NCI-H345 (cell line): ENCODE measurements around the gene RPS10.
A peak's percentile ranks its signal among the peaks of the same experiment; 100 is the strongest.
"Not testable (repeated sequence)": the region's sequence is repeated elsewhere in the genome, so short reads cannot be mapped to it uniquely, and the experiment has no call there.

Experiments used
- DNase-seq: peaks from one replicate; lab custom pipeline; 2025; lab: John Stamatoyannopoulos, UW

Gene RPS10

DNA sequence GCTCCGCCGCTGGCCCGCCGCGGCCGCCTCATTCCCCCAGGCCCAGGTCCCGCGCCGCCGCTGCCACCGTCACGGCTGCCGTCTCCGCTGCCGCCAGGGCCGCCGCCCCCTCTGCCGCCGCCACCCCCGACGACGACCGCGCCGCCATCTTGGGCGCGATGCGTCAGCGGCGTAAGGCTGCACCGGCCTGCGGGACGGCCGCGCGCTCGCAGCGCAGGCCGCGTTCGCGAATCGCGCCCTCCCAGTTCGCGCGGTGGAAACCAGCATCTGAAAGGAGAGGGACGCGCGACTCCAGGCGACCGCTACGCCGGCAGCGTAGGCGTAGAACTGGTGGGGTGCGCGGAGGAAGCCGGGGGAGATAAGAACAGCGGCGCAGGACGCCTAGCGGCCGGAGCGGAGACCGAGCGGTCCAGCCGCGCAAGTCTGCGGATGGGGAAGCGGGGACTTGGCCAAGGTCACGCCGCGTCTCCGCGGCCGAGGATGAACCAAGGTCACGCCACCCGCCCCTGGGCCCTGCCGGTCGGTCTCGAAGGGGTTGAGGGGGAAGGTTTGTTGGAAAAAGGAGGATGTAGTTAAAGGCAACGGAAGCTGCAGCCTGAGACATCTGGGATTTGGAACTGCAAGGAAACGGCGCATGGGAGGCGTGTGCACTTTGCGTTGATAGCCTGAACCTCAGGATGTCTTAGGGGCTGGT is 33.2 kb downstream of the RPS10 start, which contains the start of gene NUDT3:
Gene NUDT3, minus strand, starts transcription at position 173 of the 694 bp plus-strand sequence. CDS start 307 bp downstream, outside the sequence.
- DNase-seq: peak; percentile 96

DNA sequence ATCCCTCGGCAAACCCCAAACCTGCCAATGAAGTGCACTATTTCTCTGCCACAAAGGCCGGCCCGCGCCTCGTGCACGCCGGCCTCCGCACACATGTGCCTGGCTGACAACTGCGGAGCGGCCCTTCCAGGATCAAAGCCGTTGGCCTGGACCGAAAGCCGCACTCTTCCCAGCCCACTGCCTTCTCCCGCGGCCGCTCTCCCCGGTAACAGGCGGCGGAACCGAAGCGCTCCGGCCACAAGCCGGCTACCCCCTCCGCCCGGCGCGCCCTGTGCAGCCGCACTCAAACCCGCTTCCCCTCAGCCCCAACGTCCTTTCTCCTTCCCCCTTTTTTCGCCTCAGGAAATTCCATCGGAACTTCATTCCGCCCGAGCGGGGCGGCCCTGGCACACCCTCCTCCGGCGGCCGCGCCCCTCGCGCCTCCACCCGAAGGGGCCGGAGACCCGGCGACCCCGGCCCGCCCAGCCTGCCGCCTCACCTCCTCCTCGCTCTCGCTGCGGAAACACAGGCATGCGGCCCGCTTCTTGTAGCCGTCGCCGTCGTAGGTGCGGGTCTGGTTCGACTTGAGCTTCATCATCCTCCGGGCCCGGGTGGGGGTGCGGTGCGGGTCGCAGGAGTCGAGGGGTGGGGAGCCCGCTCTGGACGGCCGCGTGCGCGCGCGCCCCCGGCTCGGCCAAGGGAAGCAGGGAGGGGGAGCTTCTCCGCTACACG is 33.9 kb downstream of the RPS10 start:
- peak; percentile 53 for DNase-seq

DNA sequence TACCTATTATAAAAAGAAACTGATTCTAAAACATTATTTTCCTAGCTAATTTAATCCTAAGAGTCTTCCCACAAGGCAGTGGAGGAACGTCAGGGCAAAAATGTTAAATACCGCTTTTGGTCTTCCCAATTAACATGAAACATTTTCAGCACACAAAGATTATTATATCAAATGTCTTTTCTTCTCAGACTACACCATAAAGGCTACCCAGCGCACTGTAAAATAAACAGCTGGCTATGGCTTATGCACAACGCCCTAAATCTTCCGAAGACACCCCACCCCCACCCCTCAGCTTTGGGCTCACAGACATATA is 34.4 kb downstream of the RPS10 start:
- DNase-seq: no peak

DNA sequence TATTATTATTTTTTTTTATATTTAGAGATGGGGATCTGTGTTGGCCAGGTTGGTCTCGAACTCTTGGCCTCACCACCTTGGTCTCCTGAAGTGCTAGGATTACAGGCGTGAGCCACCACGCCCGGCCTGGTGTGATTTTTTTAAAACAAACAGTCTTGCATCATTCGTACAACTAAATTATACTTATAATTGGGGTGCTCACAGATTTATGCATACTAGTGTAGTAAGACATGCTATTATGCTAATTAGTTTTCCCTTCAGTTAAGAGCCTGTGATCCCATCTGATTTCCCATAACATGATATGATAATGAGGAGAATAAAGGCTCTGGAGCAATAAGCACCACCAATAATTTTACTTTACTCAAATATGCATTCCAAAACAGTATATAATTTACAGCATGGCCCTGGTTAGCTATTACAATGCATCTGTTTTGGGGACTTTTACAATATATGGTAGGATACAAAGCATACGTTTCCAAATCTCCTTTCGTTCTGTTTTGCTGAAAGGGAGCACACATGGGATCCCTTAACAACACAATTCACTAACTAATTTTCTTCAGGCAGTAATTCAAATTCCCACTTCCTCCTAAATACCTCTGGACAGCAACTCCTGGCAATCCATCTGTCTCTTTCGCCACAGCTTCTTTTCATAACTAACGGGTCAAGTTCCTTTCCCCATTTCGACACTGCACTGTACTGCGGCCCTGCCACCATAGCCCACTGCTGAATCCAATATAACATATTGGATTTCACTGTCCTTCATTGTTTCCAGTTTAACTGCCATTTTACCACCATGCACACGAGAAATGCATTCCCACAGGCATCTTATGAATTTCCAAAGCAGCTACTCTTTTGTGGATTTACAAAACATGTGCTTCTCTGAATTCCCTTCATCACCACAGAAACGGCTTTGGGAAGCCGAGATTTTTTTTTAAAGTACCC is 35.1 kb downstream of the RPS10 start:
- DNase-seq: peak; percentile 22

DNA sequence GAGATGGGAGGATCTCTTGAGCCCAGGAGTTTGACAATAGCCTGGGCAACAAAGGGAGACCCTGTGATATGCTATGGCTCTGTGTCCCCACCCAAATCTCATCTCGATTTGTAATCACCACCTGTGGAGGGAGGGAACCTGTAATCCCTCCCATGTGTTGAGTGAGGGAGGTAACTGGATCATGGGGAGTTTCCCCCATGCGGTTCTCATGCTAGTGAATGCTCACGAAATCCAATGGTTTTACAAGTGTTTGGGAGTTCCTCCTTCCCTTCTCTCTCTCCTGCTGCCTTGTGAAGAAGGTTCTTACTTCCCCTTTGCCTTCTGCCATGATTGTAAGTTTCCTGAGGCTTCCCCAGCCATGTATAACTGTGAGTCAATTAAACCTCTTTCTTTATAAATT is 36.8 kb downstream of the RPS10 start:
- no peak for DNase-seq

DNA sequence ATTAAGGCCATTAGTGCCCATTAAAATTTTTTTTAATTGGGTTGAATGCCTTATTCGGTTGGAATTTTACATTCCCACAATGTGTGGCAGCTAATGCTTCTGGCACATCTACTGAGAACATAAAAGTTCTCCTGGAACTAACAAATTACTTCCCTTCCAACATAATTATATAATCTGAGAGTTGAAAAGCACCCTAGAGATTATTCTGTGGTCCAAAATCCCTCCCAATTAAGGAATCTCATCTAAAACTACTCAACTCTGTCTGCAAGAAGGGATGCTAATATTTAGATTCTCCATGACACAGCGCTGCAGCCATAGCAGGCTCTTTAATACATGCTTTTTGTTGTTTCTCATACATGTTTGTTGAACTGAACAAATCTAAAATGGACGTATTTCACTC is 37.4 kb downstream of the RPS10 start:
- DNase-seq: no peak

DNA sequence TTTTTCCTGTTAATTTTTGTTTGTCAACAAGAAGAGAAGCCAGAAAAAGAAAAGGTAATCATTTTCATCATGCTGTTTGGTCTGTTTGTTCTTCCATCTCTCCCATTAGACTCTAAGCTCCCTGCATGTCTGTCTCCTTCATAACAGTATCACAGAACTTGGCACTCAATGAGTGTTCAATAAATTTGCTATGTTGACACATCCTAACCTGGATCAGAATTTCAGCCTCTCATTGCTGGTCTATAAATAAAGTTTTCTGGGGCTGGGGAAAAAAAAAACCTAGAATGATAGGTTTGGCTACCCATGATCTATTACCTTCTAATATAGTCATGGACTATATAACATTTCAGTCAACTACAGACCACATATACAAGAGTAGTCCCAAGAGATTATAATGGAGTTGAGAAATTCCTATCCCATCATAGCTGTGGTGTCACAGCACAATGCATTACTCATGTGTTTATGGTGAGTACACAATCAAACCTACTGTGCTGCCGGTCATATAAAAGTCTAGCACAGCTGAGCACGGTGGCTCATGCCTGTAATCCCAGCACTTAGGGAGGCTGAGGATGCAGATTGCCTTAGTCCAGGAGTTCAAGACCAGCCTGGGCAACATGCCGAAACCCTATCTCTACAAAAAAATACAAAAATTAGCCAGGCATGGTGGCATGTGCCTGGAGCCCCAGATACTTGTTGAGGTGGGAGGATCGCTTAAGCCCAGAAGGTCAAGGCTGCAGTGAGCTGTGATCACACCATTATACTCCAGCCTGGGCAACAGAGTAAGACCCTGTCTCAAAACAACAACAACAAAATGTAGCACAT is 39.3 kb downstream of the RPS10 start:
- DNase-seq: no peak

DNA sequence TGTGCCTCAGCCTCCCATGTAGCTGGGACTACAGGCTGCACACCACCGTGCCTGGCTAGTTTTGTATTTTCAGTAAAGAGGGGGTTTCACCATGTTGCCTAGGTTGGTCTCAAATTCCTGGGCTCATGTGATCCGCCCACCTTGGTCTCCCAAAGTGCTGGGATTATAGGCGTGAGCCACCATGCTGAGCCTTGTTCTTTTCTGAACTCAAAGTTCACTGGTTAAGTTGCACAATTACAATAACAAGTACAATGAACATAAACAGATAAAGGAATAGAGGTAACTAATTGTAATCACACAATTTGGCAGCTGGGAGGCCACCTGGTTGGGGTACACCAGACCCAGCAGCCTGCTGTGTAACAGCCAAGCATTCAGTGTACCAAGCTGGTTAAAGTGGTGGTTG is 40.1 kb downstream of the RPS10 start:
- DNase-seq: no peak

DNA sequence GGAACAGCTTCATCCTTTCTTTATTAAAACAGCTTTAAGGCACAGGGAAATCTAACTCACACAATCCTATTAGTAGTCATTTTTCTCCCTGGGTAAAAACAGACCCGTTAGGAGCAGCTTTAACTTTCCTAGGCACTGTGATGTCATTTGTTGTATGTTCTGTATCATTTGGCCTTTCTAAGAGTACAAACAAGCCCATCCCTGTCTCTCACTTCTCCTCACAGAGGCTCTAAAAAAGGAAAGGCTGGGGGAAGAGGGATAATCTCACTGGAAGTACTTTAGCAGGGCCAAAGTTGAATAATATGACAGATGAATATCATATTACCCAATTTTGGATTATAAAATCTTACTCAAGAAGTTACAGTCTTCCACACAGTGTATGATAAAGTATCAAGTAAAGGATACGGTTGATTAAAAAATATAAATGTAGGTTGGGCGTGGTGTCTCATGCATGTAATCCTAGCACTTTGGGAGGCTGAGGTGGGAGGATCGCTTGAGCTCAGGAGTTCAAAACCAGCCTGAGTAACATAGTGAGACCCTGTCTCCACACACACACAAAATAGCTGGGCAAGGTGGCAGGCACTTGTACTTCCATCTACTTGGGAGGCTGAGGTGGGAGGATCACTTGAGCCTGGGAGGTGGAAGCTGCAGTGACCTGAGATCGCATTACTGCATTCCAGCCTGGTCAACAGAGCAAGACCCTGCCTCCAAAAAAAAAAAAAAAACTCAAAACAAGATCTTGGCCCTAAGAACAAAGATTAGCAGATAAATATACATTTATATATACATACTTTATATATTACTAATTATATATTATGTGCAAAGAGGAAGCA is 41.3 kb downstream of the RPS10 start:
- DNase-seq: no peak

DNA sequence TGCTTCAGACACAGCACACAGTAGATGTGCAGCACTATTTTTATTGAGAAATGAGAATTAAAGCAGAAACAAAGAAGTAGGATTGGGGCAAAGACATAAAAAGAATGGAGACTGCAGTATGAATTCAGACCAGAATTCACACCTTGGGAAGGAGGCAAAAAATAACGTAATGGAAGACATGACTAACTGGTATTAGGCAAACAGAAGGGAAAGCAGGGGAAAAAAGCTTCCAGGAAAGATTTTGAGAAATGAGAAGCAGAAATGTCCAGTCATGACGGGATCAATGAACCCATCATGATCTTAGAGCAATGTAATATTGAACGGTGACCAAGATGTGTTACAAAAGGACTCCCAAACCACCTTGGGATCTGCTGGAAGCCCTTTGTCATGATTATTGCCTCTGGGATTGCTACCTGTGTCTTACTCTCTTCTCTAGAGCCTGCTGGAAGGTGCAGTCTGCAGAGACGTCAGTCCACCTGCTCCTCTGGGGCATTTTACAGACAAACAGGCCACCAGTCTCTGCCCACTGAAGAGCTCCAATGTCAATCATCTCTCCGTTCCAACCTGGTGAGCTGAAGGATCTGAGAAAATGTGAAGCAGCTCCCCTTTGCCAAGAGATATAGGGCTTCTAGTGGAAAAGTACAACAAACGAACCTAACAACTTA is 42.1 kb downstream of the RPS10 start:
- DNase-seq: no peak

DNA sequence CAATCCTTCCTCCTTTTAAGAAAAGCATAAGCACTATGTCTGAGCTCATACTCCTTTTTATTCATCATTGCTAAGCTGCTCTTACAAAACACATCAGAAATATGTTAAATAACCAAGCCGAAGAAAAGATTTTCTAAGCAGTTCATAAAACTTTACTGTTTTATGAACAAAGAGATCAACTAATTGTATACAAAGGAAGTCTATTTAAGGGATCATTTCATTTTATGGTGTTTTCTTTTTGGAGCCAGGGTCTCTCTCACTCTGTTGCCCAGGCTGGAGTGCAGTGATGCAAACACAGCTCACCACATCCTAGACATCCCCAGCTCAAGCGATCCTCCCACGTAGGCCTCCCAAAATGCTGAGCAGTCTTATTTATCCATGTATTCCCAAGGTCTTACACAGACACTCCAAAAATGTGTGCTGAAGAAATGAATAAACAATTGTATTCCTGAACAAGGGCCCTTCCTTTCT is 42.7 kb downstream of the RPS10 start:
- no peak for DNase-seq

DNA sequence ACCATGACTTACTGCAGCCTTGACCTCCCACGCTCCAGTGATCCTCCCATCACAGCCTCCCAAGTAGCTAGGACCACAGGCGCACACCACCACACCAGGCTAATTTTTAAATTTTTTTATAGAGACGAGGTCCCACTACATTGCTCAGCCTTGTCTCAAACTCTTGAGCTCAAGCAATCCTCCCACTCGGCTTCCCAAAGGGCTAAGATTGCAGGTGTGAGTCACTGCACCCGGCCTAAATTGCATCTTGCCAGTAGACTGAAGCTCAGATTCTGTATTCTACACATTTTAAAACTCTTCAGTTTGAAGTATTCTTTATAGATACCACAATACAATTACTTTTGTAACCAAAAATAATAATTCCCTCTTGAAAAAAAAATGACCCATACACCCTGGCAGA is 44.8 kb downstream of the RPS10 start:
- DNase-seq: no peak

DNA sequence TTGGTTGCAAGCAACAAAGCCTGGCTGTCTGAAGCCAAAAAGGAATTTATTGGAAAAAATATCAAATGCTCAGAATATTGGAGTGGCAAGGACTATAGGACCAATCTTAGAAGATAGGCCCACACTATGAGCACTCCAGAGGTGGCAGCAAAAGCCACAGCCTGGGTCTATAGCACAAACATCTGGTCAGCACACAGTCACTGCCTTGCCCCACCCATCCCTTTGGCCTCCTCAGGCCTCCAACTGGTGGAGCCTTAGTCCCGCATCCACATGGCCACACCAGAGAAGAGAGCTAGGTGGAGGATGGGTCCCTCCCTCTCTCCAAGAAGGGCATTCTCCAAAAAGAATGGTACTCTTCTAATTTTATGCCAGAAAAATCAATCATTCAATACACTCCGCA is 47.4 kb downstream of the RPS10 start:
- no peak for DNase-seq

DNA sequence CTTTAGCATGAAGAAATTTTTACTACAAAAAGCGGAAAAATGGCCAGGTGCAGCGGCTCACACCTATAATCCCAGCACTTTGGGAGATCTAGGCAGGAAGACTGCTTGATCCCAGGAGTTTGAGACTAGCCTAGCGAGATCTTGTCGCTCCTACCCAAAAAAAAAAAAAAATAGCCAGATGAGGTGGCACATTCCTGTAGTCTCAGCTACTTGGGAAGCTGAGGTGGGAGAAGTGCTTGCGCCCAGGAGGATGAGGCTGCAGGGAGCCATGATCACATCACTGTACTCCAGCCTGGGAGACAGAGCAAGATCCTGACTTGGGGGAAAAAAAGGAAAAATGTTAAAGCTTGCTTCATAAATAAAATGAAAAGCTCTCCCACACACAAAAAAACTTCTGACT is 47.9 kb downstream of the RPS10 start:
- no peak for DNase-seq

DNA sequence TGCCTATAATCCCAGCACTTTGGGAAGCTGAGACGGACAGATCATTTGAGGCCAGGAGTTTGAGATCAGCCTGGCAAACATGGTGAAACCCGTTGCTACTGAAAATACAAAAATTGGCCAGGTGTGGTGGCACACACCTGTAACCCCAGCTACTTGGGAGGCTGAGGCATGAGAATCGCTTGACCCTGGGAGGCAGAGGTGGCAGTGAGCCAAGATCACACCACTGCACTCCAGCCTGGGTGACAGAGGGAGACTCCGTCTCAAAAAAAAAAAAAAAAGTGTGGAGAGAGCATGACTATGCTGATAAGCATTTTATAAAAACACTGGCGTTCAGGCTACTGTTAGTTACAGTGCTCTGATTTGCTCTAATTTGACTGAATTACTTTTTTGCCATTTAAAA is 48.3 kb downstream of the RPS10 start:
- DNase-seq: not testable (repeated sequence)

DNA sequence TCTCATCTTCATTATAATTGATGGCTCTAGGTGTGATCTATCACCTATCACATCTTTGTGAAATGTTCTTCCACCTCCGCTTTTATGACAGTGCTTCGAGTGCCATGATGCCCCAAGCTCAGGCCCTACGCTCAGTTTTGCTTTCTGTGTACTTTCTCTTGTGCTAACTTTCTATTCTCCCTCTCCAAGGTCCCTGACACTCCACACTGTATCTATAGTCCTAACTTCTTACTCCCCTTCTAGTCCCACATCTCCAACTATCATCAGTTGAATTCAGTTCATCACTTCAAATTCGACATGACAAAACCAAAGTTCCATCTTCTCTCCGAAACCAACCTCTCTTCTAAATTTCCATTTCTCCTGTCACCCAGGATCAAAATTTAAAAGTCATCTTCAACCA is 50.0 kb downstream of the RPS10 start:
- no peak for DNase-seq

DNA sequence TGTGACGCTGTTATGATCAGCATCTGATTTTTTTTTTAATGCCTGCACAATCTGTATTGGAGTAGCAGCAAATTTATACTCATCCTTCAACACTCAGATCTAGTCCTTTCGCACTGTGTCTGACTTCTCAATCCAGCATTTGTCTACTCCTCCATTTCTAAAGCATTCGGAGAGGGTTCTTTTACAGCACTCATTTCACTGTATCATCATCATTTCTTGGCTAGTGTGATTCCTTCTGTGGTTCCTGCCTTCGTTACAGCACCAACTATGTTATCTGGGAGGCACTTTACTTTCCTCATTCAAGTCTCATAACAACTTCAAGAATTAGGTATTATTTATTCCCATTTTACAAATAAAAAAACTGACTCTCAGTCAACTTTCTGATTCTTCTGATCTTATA is 51.4 kb downstream of the RPS10 start:
- DNase-seq: no peak

DNA sequence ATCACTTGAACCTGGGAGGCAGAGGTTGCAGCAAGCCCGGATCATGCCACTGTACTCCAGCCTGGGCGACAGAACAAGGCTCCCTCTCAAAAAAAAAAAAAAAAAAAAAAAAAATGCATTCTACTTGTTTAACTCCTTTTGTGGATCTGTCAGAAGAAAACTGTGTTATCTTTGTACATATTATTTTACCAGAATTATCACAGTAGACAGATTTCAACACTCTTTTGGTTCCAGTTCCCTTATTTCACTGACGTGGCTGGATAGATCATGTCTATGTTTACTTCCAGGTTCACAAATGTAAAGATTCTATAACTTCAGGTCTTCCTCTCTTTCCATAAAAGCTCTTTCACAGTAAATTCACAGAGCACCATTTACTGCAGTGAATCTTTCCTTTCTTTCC is 51.8 kb downstream of the RPS10 start:
- no peak for DNase-seq

DNA sequence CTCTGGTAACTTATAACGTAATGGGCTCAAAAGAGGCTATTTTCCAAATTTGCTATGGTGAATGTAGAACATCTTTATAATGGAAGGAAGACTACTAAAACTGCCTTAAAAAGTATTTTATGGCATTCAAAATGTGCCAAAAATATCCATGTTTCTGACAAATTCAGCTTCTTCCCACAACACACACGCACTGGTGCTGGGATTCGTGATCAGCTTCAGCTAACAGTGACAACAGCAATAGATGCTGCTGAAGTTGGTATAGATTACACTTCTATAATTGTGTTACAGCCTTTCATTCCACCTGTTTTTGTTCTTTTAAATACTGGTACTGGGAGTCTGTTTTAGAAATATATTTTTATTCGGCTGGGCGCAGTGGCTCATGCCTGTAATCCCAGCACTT is 52.4 kb downstream of the RPS10 start:
- DNase-seq: no peak

DNA sequence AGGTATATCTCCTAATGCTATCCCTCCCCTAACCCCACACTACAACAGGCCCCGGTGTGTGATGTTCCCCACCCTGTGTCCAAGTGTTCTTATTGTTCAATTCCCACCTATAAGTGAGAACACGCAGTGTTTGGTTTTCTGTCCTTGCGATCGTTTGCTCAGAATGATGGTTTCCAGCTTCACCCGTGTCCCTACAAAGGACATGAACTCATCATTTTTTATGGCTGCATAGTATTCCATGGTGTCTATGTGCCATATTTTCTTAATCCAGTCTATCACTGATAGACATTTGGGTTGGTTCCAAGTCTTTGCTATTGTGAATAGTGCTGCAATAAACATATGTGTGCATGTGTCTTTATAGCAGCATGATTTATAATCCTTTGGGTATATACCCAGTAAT is 54.0 kb downstream of the RPS10 start:
- not testable (repeated sequence) for DNase-seq
